IPS-NIHi11 (cell line): ENCODE measurements around the gene PLCH2.
"Not testable (repeated sequence)": the region's sequence is repeated elsewhere in the genome, so short reads cannot be mapped to it uniquely, and the experiment has no call there.

Experiments used
- DNase-seq: peaks from one replicate; pipeline ENCODE4 v3.0.0; 2012; ENCODE audit warnings: mixed read lengths, low spot score

PLCH2 gene

DNA sequence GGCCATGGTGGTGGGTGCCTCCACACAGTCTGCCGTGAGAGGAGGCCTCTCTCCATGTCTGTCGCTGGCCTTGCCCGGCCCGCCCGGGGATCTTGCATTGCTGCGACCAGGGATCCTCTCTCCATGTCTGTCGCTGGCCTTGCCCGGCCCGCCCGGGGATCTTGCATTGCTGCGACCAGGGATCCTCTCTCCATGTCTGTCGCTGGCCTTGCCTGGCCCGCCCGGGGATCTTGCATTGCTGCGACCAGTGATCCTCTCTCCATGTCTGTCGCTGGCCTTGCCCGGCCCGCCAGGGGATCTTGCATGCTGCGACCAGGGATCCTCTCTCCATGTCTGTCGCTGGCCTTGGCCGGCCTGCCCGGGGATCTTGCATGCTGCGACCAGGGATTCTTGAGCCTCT is 35.7 kb upstream of the PLCH2 start:
- DNase-seq = not testable (repeated sequence)

DNA sequence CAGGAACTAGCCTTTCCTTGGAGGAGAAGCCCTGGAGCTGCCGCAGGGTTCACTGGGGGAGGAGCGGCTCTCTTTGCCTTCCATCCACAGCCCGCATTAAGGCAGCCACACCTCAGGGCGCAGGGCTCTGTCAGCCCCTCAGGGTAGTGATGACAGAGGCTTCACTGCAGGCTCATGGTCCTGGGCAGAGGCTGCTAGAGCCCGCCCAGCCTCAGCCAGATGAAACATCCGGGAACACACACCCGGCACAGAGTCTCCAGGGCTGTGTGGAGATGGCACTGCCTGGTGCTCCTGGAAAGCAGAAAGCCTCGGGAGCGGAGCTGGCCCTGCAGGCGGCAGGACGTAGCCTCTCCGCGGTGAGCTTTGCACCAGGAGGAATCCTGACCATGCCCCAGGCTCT is 34.3 kb upstream of the PLCH2 start:
- no peak for DNase-seq

- DNase-seq = no peak
Measured at GRCh38 chr1:2442661-2443060, 33.4 kb upstream of the PLCH2 start.

DNA sequence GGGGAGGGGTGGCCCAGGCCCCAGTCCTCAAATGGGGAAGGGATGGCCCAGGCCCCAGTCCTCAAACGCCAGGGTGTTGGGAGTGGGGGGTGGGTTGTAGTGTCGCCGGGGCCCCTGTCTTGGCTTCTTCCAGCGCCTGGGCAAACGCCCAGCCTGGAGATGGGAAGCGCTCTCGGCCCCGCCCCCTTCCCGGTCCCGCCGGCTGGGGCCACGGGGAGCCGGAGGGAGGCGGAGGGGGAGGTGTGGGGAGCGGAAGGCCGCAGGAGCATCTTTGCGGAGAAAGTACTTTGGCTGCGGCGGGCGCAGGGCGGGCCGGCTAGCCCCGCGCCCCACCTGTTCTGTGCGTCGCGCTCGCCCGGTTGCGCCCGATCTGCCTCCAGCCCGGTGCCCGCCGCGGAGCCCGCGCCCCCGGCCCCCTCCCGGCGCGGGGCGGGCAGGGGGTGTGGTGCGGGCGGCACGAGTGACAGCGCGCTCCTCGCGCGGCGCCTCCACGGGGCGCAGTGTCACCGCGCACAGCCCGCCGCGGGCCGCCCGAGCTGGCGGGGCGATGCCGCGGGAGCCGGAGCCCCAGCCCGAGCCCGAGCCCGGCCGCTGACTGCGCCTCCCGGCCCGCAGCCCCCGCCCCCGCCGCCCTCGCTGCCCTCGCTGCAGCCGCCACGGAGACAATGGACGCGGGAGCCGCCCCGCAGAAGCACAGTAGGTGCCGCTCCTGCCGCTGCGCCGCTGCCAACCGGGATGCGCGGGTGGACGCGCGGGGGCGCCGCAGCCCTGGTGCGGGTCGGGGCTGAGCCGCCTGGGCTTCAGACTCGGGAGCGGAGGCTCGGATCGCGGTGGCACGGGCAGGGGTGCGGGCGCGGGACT is 32.6 kb upstream of the PLCH2 start:
- DNase-seq = peak; percentile 78

- DNase-seq = no peak
Measured at GRCh38 chr1:2444138-2444591, 31.9 kb upstream of the PLCH2 start.

DNA sequence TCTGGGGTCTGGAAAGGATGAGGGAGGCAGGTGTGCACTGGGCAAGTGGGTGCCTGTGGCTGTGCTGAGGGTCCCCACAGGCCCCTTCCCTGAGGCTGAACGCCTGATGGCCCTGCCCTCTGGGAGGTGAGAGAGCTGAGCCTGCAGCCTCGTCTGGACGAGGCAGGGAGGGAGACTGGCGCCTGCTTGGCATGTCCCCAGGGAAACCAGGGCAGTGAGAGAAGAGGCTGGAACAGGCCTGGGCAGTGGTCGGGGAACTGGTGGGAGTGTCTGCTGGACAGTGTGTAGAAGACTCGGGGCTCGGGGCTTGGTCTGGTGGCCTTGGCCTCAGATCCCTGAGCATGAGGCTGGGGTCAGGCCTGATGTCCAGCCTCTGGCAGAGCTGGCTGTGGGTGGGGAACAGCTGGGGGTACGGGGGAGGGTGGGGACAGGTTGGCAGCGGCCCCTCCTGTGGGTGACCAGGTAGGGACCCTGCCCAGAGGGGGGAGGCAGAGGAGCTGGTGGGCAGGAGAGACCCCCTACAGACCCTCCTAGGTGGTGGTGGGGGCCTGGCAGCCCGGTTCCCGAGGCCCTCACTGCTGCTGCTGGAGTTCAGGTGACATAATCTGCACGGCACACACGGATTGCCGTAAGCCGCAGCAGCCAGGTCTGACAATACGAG is 30.8 kb upstream of the PLCH2 start:
- no peak for DNase-seq

DNA sequence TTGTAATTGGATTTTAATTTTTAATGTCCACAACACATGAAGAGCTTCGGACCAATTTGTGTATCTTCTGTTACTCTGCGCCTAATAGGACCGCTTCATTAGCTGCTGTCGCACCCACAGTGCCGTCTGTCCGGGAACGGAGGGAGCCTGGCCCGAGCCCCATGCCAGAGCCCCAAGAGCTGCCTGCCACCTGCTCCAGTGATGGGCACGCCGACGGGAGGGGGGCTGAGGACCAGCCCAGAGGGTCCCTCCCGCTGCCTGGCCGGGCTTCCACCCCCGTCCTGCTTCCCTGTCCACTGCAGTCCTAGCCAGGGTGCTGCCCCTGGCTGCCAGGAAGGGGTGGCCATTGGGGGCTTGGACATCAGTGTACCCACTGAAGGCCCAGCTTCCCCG is 30.3 kb upstream of the PLCH2 start:
- DNase-seq = no peak

GRCh38 chr1:2446394-2446793 is 29.7 kb upstream of the PLCH2 start:
- no peak for DNase-seq

DNA sequence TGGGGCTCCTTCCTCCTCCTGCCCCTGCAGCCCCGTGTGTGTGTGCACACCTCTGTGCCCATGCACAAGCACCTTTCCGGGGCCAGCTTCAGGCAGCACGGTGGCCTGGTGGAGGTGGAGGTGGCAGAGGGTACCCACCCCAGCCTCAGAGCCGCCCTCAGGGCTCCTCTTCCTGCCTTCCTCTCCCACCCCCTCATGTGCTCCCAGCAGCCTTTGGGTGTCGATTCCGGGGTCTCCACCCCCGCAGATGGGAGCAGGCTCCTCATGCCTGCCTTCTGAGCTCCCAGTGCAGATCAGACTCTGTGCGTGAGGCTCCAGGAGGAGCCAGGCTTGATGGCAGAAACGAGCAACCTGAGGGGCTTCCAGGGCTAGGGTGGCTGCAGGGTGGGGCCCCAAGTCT is 29.2 kb upstream of the PLCH2 start:
- no peak for DNase-seq

GRCh38 chr1:2447276-2448097 is 28.6 kb upstream of the PLCH2 start:
- DNase-seq = no peak

GRCh38 chr1:2448098-2448445 is 28.0 kb upstream of the PLCH2 start:
- no peak for DNase-seq

DNA sequence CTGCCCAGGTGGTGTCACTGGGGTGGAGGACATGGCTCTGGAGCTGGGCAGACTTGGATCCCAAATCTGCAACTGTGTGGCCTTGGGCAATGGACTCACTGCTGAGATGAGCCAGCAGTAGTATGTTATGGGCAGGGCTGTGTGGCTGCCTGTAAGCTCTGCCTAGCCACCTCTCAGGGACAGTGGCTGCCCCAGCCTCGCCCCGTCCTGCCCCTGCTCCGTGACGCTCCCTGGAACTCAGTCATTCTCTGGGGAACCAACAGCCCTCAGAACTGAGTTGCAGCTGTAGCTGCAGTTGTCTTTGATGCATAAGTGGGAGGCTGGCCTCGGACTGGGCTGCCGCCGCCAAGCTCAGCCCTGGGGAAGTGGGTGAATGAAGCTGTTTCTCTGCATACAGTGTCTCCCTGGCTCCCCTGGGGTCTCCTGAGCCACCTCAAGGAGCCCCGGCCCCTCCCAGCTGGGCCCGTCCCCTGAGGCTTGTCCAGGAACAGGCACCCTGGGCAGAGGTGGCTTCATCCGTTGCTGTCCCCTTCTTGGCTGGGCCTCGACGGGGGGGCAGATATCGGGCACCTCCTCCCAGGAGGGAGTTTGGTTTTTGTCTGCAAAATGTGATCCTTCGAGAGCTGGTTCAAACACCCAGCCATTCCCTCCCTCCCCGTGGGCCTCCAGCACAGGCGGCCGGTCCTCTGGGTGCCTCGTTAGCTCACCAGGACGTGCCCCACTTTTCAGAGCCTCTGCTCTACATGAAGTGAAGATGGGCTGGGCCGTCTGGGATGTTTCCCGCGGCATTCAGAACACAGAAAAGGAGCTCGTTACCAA is 26.2 kb upstream of the PLCH2 start:
- no peak for DNase-seq

DNA sequence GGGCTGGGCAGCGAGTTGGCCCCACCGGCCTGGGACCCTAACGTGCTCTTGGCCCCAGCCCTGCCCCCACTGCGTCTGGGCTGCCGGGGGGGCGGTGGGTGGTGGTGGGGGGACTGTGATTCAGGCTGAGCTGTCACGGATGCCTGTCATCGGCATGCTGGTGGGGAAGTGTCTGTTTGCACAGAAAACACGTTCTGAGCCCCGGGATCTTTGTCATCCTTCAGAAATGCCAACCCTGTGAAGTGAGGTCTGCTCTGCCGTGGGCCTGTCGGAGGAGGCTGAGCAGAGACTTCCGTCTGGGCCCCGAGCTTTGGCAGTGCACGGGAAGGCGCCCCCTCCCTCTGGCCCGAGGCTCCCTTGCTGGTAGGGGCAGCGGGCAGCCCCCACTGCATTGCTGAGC is 24.3 kb upstream of the PLCH2 start:
- DNase-seq = no peak

DNA sequence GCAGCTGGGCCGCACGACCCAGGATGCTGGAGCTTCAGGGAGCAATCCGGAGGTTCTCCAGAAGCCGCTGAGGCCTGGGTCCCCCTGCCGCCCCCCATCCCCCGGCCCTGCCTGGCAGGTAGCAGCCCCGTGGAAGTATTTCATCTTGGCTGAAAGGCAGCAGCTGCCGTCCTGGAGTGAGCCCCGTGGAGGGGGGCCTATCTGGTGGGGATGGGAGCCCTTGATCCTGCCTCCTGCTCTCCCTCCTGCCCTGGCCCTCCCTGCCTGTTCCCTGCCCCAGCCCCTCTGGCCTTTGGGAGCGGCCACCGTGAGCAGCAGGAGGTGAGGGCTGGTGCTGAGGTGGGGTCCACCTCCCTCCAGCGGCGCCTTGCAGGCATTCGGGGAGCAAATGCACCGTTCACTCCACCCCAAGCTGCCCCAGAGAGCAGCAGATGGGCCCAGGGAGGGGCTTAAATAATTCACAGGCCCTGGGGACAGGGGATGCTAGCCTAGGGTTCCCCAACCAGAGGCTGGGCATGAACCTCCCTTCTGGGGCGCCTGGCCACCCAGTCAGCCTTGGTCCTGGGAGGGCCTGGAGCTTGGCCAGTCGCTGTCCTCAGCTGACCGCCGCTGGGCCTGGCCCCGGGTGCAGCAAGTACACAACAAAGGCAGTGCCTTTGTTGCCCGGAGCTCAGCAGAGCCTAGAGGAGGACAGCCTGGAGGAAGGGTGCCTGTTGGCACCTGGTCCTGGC is 23.7 kb upstream of the PLCH2 start:
- no peak for DNase-seq

DNA sequence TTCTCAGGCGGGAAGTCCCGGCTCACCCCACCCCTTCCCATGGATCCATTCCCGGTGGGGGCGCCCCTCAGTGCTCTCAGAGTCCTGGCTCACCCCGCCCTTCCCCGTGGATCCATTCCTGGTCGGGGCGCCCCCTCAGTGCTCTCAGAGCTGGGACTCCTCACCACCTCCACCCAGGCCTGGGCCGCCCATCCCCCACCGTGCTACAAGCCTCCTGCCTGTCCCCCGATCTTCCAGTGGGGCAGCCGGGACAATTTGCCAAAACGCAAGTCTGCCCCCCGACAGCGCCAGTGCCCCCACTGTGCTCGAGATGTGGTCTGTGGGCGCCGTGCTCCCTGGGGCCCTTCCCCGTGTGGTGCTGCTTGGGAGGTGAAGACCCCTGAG is 23.2 kb upstream of the PLCH2 start:
- DNase-seq = no peak

DNA sequence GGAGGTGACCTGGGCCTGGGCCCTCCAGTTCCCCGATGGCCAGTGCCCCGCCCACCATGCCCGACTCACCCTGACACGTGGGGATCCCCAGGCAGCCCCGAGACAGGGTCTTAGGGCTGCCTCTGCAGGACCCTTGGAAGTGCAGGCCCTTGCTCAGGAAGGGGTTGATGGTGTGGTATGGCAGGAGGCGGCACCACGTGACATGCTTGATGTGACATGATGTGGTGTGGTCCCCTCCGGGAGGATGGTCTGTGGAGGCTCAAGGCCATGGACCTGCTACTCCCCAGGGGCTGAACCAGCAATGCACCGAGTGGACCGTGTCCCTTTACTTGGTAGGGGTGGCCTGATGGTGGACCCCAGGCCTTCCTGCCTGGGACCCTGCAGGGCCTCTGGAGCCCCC is 21.9 kb upstream of the PLCH2 start:
- DNase-seq = no peak

- no peak for DNase-seq
Measured at GRCh38 chr1:2455757-2456156, 20.3 kb upstream of the PLCH2 start.

DNA sequence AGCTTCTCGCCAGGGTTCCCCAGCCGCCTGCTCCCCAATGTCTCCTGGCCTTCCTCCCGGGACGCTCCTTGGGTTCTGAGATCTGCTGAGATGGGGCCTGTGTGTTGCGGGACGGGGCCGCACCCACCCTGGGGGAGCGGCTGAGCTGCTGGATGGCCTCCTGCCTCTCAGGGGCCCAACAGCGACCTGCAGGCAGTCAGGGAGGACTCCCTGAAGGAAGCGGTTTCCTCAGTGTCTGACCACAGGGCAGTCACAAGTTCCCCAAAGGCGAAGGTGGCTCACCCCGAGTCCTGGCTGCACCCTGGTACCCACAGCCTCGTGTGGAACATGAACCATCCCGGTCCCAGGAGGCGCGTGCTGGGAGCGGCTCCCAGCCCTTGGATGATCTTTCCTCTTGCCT is 18.6 kb upstream of the PLCH2 start:
- no peak for DNase-seq

DNA sequence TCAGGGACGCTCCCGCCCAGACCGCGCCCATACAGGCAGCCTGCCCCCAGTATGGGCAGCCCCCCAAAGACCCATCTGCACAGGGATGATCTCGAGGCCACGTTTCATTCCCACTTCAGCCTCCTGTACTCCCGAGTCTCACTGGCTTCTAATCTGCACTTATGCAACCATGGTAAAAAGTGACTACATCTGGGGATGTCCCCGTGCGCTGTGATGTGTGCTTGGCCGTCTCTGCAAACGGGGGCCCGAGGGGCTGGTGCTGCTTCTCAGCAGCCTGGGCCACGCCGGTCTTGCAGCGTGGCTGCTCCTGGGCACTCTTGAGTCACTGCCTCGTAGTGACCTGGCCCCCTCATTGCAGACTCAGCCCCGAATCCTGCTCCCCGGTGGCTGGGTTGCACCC is 17.4 kb upstream of the PLCH2 start:
- DNase-seq = no peak

GRCh38 chr1:2459102-2459753 is 16.9 kb upstream of the PLCH2 start:
- not testable (repeated sequence) for DNase-seq

- DNase-seq = no peak
Measured at GRCh38 chr1:2459757-2460156, 16.3 kb upstream of the PLCH2 start.
